Muscle layer of duodenum (tissue), 2 donors: ENCODE results near the gene PAMR1.

Experiments used
- H3K27ac ChIP-seq: one replicate; pipeline ENCODE4 v1.7.0; 2013; ENCODE audit warnings: mild to moderate bottlenecking, low read length
- H3K27me3 ChIP-seq: one replicate; pipeline ENCODE4 v1.7.0; 2013; ENCODE audit warnings: low read depth, mild to moderate bottlenecking, control low read depth, low read length
- H3K36me3 ChIP-seq, 2 donors: one replicate each; pipeline ENCODE4 v1.7.0; 2013; ENCODE audit warnings: low read length in 2 of 2, control low read depth in 1 of 2, mild to moderate bottlenecking in 1 of 2; ENCODE audit not compliant: insufficient read depth in 2 of 2, control insufficient read depth in 1 of 2
- H3K4me1 ChIP-seq, 2 donors: one replicate each; pipeline ENCODE4 v1.7.0; 2013; ENCODE audit warnings: low read length in 2 of 2, mild to moderate bottlenecking in 2 of 2, control low read depth in 1 of 2, moderate library complexity in 1 of 2; ENCODE audit not compliant: insufficient read depth in 2 of 2, control insufficient read depth in 1 of 2
- H3K4me3 ChIP-seq, 2 donors: one replicate each; pipeline ENCODE4 v1.7.0; 2013; ENCODE audit warnings: low read length in 2 of 2, low read depth in 1 of 2, mild to moderate bottlenecking in 1 of 2
- H3K9me3 ChIP-seq, 2 donors: one replicate each; pipeline ENCODE4 v1.7.0; 2013; ENCODE audit warnings: low read length in 2 of 2, control low read depth in 1 of 2, mild to moderate bottlenecking in 1 of 2; ENCODE audit not compliant: control insufficient read depth in 1 of 2
- donor health status: healthy.

PAMR1 gene

GRCh38 chr11:35477901-35478300 lies 47.5 kb downstream of the PAMR1 start:
- Histone ChIP-seq H3K27ac (no peak overlapping the region), H3K4me1 (peaks cover 0 to 10% of the 10 kb centered on the region in 2 donors), H3K27me3 (no peaks in the 10 kb centered on the region), H3K36me3 (no peaks in the 10 kb centered on the region), H3K9me3 (no peaks in the 10 kb centered on the region), H3K4me3 (no peak overlapping the region)

- H3K9me3 ChIP-seq, result no peaks in the 10 kb centered on the region
These were observed 50.7 kb downstream of the PAMR1 start for GRCh38 chr11:35474688-35475087.

GRCh38 chr11:35473795-35474374 lies 51.5 kb downstream of the PAMR1 start:
- Histone ChIP-seq H3K9me3 (no peaks in the 10 kb centered on the region), H3K27ac (no peak overlapping the region), H3K4me3 (no peak overlapping the region), H3K4me1 (peaks cover 0 to 5% of the 10 kb centered on the region in 2 donors), H3K27me3 (no peaks in the 10 kb centered on the region), H3K36me3 (peaks cover 0 to 7% of the 10 kb centered on the region in 2 donors)

More at GRCh38 chr11:35474688-35475087, 50.7 kb downstream of the PAMR1 start:
- H3K4me3 ChIP-seq, result no peak overlapping the region
- peaks cover 0 to 10% of the 10 kb centered on the region in 2 donors for H3K4me1 ChIP-seq
- no peaks in the 10 kb centered on the region for H3K27me3 ChIP-seq
- no peak overlapping the region for H3K27ac ChIP-seq
- H3K36me3 ChIP-seq, result peaks cover 0 to 7% of the 10 kb centered on the region in 2 donors

- Histone ChIP-seq H3K9me3 (no peaks in the 10 kb centered on the region), H3K36me3 (peaks cover 0 to 7% of the 10 kb centered on the region in 2 donors)
These were observed 54.8 kb downstream of the PAMR1 start for GRCh38 chr11:35470616-35471015.

GRCh38 chr11:35466058-35466457 lies 59.4 kb downstream of the PAMR1 start:
- Histone ChIP-seq H3K9me3 (no peaks in the 10 kb centered on the region), H3K4me1 (no peaks in the 10 kb centered on the region), H3K27me3 (no peaks in the 10 kb centered on the region), H3K27ac (no peak overlapping the region), H3K36me3 (peaks cover 0 to 7% of the 10 kb centered on the region in 2 donors), H3K4me3 (no peak overlapping the region)

More at GRCh38 chr11:35470616-35471015, 54.8 kb downstream of the PAMR1 start:
- Histone ChIP-seq H3K4me3 (no peak overlapping the region), H3K27ac (no peak overlapping the region), H3K27me3 (no peaks in the 10 kb centered on the region), H3K4me1 (no peaks in the 10 kb centered on the region)

GRCh38 chr11:35464308-35464707 lies 61.1 kb downstream of the PAMR1 start:
- no peak overlapping the region for H3K27ac ChIP-seq
- H3K36me3 ChIP-seq, result no peaks in the 10 kb centered on the region
- no peaks in the 10 kb centered on the region for H3K9me3 ChIP-seq
- no peaks in the 10 kb centered on the region for H3K4me1 ChIP-seq
- no peaks in the 10 kb centered on the region for H3K27me3 ChIP-seq
- no peak overlapping the region for H3K4me3 ChIP-seq

- Histone ChIP-seq H3K9me3 (no peaks in the 10 kb centered on the region), H3K27ac (no peak overlapping the region), H3K36me3 (no peaks in the 10 kb centered on the region), H3K4me3 (no peak overlapping the region), H3K27me3 (no peaks in the 10 kb centered on the region), H3K4me1 (no peaks in the 10 kb centered on the region)
These were observed 62.1 kb downstream of the PAMR1 start for GRCh38 chr11:35463331-35463751.

- Histone ChIP-seq H3K36me3 (no peaks in the 10 kb centered on the region), H3K4me3 (no peak overlapping the region), H3K4me1 (no peaks in the 10 kb centered on the region), H3K27me3 (no peaks in the 10 kb centered on the region), H3K9me3 (no peaks in the 10 kb centered on the region), H3K27ac (no peak overlapping the region)
These were observed 63.4 kb downstream of the PAMR1 start for GRCh38 chr11:35461917-35462538.

- Histone ChIP-seq H3K27ac (no peak overlapping the region), H3K27me3 (no peaks in the 10 kb centered on the region), H3K4me3 (no peak overlapping the region), H3K4me1 (no peaks in the 10 kb centered on the region), H3K36me3 (no peaks in the 10 kb centered on the region), H3K9me3 (no peaks in the 10 kb centered on the region)
These were observed 65.9 kb downstream of the PAMR1 start for GRCh38 chr11:35459489-35459888.

GRCh38 chr11:35458846-35459245 lies 66.6 kb downstream of the PAMR1 start:
- Histone ChIP-seq H3K27ac (no peak overlapping the region), H3K4me3 (no peak overlapping the region), H3K4me1 (no peaks in the 10 kb centered on the region), H3K9me3 (no peaks in the 10 kb centered on the region), H3K36me3 (no peaks in the 10 kb centered on the region), H3K27me3 (no peaks in the 10 kb centered on the region)

GRCh38 chr11:35454362-35454761 lies 71.1 kb downstream of the PAMR1 start:
- H3K27ac ChIP-seq, result no peak overlapping the region
- no peaks in the 10 kb centered on the region for H3K27me3 ChIP-seq
- H3K9me3 ChIP-seq, result no peaks in the 10 kb centered on the region
- H3K4me3 ChIP-seq, result no peak overlapping the region
- H3K36me3 ChIP-seq, result peaks cover 0 to 6% of the 10 kb centered on the region in 2 donors
- H3K4me1 ChIP-seq, result no peaks in the 10 kb centered on the region
